ENCODE data around the gene PDGFRB. TPM values are rescaled to one million over a fixed set of nuclear protein-coding genes. Genes with fewer than 3 reads are reported as not detected.

Gene PDGFRB
- total RNA-seq, 1 experiment from 2014 or later = 0.34 TPM

- CTCF ChIA-PET = no interaction called here
- TF ChIP-seq YY1 (IDR thresholded peaks at IDR 0.05; ENCODE audit: extremely low read depth, insufficient replicate concordance, low read depth, low read length) = no peak
- no peak for TF ChIP-seq ELF1 (IDR thresholded peaks at IDR 0.05; ENCODE audit: borderline replicate concordance, low read depth)
- TF ChIP-seq ZBTB33 (IDR thresholded peaks at IDR 0.05; ENCODE audit: extremely low read depth, insufficient replicate concordance, low read length) = no peak
- no peak for TF ChIP-seq RAD21 (IDR thresholded peaks at IDR 0.05; ENCODE audit: low read depth)
- TF ChIP-seq EZH2 (IDR thresholded peaks at IDR 0.05) = no peak
- TF ChIP-seq MAX (IDR thresholded peaks at IDR 0.05) = no peak
- TF ChIP-seq EZH2phosphoT487 (IDR thresholded peaks at IDR 0.05; ENCODE audit: borderline replicate concordance) = no peak
- TF ChIP-seq CBX3 (IDR thresholded peaks at IDR 0.05; ENCODE audit: low read depth) = no peak
- TF ChIP-seq, protein P1, sequence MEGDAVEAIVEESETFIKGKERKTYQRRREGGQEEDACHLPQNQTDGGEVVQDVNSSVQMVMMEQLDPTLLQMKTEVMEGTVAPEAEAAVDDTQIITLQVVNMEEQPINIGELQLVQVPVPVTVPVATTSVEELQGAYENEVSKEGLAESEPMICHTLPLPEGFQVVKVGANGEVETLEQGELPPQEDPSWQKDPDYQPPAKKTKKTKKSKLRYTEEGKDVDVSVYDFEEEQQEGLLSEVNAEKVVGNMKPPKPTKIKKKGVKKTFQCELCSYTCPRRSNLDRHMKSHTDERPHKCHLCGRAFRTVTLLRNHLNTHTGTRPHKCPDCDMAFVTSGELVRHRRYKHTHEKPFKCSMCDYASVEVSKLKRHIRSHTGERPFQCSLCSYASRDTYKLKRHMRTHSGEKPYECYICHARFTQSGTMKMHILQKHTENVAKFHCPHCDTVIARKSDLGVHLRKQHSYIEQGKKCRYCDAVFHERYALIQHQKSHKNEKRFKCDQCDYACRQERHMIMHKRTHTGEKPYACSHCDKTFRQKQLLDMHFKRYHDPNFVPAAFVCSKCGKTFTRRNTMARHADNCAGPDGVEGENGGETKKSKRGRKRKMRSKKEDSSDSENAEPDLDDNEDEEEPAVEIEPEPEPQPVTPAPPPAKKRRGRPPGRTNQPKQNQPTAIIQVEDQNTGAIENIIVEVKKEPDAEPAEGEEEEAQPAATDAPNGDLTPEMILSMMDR (IDR thresholded peaks at IDR 0.05 in 2 of 3, conservative IDR thresholded peaks at IDR 0.05 in 1 of 3; ENCODE audit: borderline replicate concordance in 1 of 3, insufficient read depth in 1 of 3, low read depth in 2 of 3, low read length in 2 of 3) = no peak
- no peak for TF ChIP-seq SP1 (IDR thresholded peaks at IDR 0.05; ENCODE audit: low read depth)
- TF ChIP-seq FOSL1 (IDR thresholded peaks at IDR 0.05; ENCODE audit: low read depth) = no peak
- no peak for TF ChIP-seq TCF7L2 (IDR thresholded peaks at IDR 0.05; ENCODE audit: borderline replicate concordance, extremely low read depth, insufficient read depth, insufficient read length)
- TF ChIP-seq POLR2A (IDR thresholded peaks at IDR 0.05; ENCODE audit: borderline replicate concordance, extremely low read depth, insufficient read depth, insufficient read length) = no peak
- TF ChIP-seq JUND (IDR thresholded peaks at IDR 0.05) = no peak
- no peak for TF ChIP-seq POLR2AphosphoS5 (IDR thresholded peaks at IDR 0.05; ENCODE audit: low read depth, low read length)
- no peak for TF ChIP-seq SIN3A (IDR thresholded peaks at IDR 0.05; ENCODE audit: low read depth)
- no peak for TF ChIP-seq ATF3 (IDR thresholded peaks at IDR 0.05)
- TF ChIP-seq, protein P2, sequence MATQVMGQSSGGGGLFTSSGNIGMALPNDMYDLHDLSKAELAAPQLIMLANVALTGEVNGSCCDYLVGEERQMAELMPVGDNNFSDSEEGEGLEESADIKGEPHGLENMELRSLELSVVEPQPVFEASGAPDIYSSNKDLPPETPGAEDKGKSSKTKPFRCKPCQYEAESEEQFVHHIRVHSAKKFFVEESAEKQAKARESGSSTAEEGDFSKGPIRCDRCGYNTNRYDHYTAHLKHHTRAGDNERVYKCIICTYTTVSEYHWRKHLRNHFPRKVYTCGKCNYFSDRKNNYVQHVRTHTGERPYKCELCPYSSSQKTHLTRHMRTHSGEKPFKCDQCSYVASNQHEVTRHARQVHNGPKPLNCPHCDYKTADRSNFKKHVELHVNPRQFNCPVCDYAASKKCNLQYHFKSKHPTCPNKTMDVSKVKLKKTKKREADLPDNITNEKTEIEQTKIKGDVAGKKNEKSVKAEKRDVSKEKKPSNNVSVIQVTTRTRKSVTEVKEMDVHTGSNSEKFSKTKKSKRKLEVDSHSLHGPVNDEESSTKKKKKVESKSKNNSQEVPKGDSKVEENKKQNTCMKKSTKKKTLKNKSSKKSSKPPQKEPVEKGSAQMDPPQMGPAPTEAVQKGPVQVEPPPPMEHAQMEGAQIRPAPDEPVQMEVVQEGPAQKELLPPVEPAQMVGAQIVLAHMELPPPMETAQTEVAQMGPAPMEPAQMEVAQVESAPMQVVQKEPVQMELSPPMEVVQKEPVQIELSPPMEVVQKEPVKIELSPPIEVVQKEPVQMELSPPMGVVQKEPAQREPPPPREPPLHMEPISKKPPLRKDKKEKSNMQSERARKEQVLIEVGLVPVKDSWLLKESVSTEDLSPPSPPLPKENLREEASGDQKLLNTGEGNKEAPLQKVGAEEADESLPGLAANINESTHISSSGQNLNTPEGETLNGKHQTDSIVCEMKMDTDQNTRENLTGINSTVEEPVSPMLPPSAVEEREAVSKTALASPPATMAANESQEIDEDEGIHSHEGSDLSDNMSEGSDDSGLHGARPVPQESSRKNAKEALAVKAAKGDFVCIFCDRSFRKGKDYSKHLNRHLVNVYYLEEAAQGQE (IDR thresholded peaks at IDR 0.05; ENCODE audit: low read depth) = no peak
- no peak for TF ChIP-seq ZFX (IDR thresholded peaks at IDR 0.05)
- Histone ChIP-seq H3K79me2 (ENCODE audit: insufficient read depth, low read length) (no peaks in the 10 kb centered on the region), H3K27me3 (ENCODE audit: insufficient read depth, low read length) (no peaks in the 10 kb centered on the region), H2AFZ (ENCODE audit: low read depth, low read length, poor library complexity, severe bottlenecking) (no peak overlapping the region), H3K9me2 (ENCODE audit: insufficient read depth) (no peaks in the 10 kb centered on the region), H3K4me1 (ENCODE audit: control insufficient read depth in 1 of 2, insufficient read depth in 2 of 2, low read length in 2 of 2) (peaks cover 0 to 3% of the 10 kb centered on the region in 2 experiments; a peak in 1 of 4 replicates), H3K27ac (ENCODE audit: low read depth, low read length) (no peak overlapping the region), H3K4me3 (replicated peaks in 1 of 2; ENCODE audit: low read depth in 1 of 2, low read length in 2 of 2) (no peak overlapping the region), H3K4me2 (ENCODE audit: low read length) (no peak overlapping the region), H4K20me1 (ENCODE audit: insufficient read depth) (no peaks in the 10 kb centered on the region), H3K9me3 (ENCODE audit: control insufficient read depth in 1 of 2, insufficient read depth in 1 of 2, low read depth in 1 of 2, low read length in 2 of 2) (no peaks in the 10 kb centered on the region), H3K9ac (ENCODE audit: low read length) (no peak overlapping the region), H3K36me3 (ENCODE audit: control insufficient read depth in 1 of 2, insufficient read depth in 2 of 2, low read length in 2 of 2) (no peaks in the 10 kb centered on the region)
- RAD21 ChIA-PET (ENCODE audit: low non-redundant PET in 1 of 2, low total read pairs in 2 of 2, uncharacterized antibody in 2 of 2, unreplicated experiment in 2 of 2) = no interaction called here
- no peak for ATAC-seq
- no TSS peak for BruUV-seq (replicated peaks)
- DNase-seq (ENCODE audit: low read depth, low spot score) = no peak
- POLR2A ChIA-PET = no interaction called here
- intact Hi-C loops (cut with micrococcal nuclease) = no loop called here
Observed at GRCh38 chr5:150064681-150065220, 90.9 kb downstream of the PDGFRB start.

Measured in HCT116 (cell line).